Urothelium cell line (cell line): ENCODE measurements around the gene FUT2.
"Not testable (repeated sequence)": the region's sequence is repeated elsewhere in the genome, so short reads cannot be mapped to it uniquely, and the experiment has no call there.

Source experiments
- DNase-seq: peaks from one replicate; pipeline ENCODE4 v3.0.0; 2011; ENCODE audit warnings: low spot score, mixed read lengths
- FAIRE-seq: peaks from 2 replicates; lab custom pipeline; 2011; peaks lifted over from hg19 to GRCh38; lab: Jason Lieb, UNC

FUT2 gene

DNA sequence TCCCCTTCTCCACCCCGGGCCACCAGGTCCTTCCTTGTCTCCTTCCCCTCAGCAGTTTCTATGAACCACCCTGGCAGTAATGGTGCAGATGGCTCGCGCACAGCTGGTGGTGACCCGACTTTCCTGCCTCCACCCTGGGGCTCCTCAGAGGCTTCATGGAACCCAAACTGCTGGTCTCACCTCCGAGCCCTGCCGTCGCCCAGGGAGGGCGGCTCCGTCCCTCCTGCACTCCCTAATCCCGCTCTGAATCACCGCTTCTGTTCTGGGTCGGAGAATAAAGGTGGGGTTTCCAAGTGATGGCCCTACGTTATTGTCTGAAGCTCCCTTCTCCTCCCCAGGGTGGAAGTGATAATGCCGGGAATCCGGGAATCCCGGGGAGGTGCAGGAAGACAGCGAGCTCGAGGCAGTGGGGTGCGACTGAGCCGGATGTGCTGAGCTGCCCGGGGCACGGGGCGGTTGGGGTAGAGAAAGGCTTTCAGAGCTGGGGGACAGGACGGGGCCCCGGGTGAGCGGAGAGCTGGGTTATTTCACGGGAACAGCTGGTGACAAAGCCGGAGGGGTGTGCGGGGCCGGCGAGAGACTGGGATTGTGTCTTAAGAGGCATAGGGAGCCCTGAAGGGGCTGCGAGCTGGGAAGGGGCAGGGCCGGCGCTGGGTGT lies 711 bp downstream of the FUT2 start:
- DNase-seq (no peak), FAIRE-seq (no peak)

DNA sequence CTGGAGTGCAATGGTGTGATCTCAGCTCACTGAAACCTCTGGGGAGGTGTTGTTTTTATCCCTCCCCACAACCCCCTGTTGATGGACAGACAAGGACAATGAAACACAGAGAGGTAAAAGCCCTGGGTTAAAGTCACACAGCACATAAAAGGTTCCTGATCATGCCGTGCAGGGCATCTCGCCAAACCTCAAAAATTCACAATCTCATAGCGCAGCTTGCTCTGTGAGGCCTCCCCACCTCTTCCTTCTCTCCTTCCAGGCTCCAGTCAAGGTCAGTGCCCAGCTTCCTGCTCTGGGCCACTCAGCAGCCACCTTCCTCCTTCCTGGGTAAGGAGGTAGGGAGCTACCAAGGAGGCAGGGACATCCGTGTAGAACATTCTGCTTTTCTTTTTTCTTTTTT lies 2.3 kb downstream of the FUT2 start:
- FAIRE-seq (no peak), DNase-seq (peak; percentile 79)

DNA sequence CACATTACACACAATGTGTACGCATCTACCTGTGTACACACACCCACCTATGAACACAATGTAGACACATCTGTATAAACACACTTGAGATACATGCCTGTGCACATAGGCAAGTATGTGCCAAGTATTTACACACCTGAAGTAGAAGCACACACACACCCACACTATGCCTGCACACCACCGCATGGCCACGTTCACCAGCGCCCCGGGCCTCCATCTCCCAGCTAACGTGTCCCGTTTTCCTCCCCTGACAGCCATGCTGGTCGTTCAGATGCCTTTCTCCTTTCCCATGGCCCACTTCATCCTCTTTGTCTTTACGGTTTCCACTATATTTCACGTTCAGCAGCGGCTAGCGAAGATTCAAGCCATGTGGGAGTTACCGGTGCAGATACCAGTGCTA lies 6.9 kb downstream of the FUT2 start:
- DNase-seq (no peak), FAIRE-seq (no peak)

DNA sequence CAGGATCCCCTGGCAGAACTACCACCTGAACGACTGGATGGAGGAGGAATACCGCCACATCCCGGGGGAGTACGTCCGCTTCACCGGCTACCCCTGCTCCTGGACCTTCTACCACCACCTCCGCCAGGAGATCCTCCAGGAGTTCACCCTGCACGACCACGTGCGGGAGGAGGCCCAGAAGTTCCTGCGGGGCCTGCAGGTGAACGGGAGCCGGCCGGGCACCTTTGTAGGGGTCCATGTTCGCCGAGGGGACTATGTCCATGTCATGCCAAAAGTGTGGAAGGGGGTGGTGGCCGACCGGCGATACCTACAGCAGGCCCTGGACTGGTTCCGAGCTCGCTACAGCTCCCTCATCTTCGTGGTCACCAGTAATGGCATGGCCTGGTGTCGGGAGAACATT lies 7.5 kb downstream of the FUT2 start:
- peak; percentile 59 for FAIRE-seq
- no peak for DNase-seq

DNA sequence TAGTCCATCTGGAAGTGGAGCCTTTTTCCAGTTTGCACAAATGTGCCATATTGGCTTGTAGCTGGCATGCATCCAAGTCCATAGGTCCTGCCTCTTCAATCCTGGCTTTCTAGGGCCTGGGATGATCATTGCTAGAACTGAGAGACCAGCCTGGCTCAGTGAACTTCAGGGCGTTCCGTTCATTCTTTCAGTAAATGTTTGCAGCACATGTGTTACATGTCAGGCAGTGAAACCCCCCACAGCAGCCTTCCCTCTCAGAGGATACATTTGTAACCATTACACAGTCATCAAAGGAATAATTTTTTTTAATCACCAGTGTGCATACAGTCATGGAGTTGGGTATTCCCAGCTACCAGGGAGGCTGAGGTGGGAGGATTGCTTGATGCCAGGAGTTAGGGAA lies 9.7 kb downstream of the FUT2 start:
- FAIRE-seq (no peak), DNase-seq (no peak)

DNA sequence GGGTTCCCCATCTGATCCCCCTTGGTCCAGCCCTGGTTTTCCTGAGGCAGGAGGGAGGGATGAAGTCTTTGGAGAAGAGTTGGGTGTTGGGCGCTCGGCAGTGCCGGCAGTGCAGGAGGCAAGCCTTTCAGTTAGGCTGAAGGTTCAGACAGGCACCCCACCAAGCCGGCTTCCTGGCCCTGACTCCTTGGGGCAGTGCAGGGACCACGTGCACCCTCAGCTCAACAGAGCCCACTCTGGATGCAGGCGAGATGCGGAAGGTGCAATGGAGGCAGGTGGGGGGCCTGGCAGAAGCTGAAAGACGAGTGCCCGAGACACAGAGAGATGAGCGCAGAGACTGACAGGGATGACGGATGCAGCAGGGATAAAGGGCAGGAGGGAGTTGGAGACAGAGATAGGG lies 12.7 kb downstream of the FUT2 start:
- no peak for FAIRE-seq

DNA sequence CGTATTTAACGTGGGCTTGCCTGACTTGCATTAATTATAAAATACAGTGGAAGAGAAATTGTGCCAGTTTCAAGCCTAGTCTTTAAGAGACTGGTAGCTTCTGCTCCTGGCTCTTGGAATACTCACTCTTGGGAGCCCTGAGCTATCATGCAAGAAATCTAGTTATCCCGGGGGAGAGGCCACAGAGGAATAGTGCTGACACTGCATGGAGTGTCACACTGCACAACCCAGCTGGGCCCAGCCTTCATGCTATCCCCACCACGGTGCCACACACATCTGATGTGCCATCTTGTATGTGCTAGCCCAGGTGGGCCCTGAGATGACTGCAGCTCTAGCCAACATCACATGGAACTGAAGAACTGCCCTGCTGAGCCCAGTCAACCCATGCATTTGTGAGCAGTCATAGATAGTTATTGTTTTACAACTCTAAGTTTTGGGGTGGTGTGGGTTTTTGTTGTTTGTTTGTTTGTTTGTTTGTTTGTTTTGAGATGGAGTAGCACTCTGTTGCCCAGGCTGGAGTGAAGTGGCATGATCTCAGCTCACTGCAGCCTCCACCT lies 15.4 kb downstream of the FUT2 start:
- no peak for FAIRE-seq
- DNase-seq: no peak

More for the DNA sequence above, 12.7 kb downstream of the FUT2 start:
- no peak for DNase-seq

DNA sequence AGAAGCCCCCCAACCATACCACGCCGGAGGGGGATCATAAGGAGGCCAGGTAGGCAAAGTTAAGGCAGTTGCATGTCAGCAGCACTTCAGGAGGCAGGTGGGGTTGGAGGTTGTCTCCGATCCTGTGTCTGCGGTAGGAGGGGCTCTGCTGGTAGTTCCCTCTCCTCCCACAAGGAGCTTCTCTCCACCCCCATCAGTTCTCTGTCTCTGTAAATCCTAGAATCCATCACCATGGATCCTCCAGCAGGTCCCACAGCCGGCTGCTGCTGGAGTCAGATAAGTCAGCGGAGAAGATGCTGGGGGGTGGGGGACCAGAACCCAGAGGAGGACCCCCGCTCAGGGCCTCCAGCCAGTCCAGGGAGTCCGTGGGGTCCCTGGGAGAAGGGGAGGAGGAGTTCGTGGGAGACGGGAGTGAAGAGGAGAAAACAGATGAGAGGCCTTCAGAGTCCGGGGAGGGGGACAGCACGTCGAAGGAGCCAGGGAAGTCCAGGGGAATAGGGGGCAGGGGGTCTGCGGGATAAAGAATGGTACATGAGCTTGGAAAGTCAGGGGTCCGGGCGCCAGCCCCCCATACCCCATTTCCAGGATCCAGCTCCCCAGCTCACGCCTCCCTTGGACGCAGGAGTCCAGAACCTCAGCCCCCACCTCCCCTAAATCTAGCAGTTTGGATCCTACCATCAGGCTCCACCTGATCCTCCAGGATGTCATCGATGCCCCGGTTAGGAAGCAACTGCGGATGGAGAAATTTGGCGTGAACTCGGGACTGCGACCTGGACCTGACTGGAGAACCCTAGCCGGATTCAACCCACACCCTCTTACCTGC lies 17.5 kb downstream of the FUT2 start:
- FAIRE-seq: no peak
- peak; percentile 58 for DNase-seq

DNA sequence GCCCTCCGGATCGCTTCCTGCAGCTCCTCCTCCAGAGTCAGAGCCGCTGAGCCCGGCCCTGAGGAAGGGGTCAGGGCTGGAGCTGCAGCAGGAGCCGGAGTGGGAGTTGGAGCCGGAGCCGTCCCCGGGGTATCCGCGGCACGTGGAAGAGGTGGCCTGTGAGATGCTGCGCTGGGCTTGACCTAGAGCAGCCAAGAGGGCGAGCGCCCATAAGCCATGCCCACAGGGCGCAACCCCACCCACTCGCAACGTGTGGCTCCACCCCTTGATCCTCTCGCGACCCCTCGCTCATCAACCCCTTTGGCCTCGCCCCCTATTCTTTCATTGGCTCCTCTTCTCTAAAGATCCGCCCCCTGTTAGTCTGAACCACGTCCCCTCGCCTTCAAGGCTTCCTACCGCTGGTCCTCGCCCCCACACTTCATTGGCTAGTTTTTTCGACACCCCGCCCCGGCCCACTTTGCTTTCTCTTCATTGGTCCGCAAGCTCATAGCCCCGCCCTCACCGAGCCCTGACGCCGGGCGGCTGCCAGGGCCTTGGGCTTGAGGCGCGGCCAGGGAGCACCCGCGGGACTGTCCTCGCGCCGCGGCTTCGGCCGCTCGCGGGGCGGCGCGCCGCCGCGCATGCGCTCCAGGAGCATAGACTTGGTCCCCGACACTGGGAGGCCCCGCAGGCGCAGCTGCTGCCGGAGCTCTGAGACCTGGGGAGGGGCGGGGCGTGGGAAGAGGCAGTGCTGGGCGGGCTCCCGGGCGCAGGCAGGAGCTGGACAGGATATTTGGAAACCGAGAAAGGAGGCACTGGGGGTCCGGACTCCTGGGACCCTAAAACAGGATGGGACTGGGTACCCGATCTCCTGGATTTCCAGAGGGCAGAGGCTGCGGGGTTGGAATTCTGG lies 18.3 kb downstream of the FUT2 start:
- FAIRE-seq: peak; percentile 77
- DNase-seq: peak; percentile 99

DNA sequence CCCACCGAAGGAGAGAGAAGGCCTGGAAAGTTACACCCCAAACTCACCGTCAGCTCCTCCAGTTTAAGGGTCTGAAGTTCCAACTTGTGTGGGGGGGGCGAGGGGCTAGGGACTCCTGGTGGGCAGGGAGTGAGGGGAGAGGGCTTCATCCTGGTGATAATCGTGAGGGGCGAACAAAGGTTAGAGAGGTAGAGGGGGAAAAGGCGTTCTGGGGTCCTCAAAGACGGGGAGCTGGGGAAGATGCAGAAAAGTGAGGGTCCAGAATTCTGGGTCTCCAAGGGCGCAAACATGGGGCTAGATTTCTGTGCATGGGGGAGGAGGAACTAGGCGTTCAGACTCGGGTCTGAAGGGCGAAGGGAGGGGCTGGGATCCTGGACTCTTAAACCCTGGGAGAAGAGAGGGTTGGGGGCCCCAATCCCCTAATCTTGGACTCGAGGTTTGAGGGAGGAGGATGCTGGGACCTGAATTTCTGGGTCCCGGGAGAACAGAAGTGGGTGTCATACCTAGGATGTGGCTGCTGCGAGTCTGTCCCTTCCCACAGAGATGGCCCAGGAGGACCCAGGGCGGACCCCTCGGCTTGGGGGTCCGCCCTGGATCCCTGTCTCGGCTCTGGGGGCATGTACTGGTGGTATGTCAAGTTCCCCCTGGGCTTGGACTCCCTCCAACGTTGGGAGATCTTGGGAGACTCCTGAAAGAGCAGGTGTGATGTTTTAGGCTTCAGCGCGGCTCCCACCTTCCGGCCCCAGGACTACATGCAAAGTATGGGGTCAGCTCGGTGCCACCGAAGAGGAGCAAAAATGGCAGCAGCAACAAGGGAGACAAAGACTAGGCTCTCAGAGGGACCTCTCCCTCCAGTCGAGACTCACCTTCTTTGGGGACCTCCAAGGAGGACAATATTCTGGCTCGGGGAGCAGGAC lies 19.2 kb downstream of the FUT2 start:
- no peak for DNase-seq
- no peak for FAIRE-seq

DNA sequence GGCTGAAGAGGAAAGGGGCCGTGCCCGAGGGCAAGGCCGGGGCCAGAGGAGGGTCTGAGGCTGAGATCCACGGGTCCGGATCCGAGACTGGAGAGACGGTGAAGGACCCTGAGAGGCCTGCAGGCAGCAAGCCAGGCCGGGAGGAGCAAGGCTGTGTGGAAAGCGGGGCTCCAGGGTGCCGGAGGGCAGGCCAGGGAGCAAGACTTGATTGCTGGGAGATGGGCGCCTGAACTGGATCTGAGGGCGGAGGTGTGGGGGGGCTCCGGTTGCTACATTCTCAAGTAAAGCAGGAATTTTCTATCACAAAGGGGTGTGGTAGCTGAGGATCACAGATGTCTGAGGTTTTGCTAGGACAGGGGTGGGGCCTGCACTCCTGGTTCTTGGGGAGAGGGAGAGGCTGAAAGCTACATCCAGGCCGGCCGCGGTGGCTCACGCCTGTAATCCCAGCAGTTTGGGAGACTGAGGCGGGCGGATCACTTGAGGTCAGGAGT lies 20.0 kb downstream of the FUT2 start:
- no peak for DNase-seq
- no peak for FAIRE-seq

DNA sequence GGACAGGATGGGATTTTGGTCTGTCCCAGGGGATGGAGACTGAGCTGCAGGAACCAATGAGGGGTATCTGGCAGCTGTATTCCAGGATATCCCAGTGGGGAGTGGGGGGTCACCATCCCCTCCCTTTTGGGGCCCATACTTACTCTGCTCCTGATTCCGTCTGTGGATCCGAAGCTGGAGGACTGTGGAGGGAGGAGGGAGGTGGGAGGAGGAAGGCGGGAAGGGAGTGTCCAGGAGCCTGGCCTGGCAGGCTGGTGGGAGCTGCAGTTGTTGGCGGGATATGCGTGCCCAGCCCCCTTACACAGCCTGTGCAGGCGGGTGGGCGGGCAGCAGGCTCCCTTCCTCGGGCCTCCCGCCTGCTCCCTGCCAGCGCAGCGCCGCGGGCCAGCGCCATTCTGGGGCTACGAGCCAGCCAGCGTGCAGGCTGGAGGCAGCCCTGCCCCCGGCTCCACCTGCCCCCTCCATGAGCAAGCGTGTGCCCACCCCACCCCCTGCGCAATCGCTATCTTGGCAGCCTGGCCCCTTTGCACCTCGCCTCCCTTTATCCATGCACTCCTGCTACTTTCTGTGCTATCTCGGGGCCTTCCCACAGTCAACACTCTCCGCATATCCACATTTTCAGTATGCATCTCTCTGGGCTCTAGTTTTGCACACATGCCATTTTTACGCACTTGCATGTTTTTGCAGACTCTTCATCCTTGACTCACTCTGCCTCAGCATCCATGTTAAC lies 21.0 kb downstream of the FUT2 start:
- no peak for DNase-seq

DNA sequence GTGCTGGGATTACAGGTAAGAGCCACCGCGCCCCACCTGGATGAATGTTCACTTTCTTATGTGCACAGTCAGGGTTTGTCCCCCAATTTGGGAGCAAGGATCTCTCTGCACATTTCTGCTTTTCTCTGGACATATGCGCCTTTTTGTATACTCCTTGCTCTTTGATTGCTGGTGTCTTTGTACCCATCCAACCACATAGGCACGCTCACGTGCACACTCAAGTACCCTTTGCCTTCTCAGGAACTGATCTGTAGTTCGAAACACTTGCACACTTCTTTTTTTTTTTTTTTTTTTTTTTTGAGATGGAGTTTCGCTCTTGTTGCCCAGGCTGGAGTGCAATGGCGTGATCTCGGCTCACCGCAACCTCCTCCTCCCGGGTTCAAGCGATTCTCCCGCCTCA lies 22.3 kb downstream of the FUT2 start:
- FAIRE-seq, DNase-seq: not testable (repeated sequence)

More for the DNA sequence above, 21.0 kb downstream of the FUT2 start:
- no peak for FAIRE-seq

DNA sequence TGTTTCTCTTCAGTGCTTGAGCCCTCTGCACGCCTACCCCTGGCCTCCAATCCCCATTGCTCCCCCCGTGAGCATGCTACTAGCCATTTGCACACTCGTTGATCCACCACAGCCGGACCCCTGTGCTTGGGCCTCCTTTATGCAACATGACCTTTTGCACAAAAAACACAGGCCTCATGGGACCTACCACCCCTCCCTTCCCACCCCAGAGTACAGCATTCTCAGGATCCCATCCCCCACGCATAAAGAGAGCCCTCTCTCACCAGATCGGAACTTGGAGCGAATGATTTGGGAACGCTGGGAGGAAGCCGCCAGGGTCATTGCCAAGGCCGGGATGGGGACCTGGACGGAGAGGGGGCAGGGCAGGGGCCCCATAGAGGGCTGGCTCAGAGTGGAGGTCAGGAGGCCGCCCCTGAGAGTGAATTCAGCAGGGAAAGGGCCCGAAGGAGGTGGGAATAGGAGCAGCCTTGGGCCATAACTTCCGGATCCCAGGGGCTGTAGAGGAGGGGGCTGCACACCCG lies 23.0 kb downstream of the FUT2 start:
- DNase-seq (no peak), FAIRE-seq (no peak)

DNA sequence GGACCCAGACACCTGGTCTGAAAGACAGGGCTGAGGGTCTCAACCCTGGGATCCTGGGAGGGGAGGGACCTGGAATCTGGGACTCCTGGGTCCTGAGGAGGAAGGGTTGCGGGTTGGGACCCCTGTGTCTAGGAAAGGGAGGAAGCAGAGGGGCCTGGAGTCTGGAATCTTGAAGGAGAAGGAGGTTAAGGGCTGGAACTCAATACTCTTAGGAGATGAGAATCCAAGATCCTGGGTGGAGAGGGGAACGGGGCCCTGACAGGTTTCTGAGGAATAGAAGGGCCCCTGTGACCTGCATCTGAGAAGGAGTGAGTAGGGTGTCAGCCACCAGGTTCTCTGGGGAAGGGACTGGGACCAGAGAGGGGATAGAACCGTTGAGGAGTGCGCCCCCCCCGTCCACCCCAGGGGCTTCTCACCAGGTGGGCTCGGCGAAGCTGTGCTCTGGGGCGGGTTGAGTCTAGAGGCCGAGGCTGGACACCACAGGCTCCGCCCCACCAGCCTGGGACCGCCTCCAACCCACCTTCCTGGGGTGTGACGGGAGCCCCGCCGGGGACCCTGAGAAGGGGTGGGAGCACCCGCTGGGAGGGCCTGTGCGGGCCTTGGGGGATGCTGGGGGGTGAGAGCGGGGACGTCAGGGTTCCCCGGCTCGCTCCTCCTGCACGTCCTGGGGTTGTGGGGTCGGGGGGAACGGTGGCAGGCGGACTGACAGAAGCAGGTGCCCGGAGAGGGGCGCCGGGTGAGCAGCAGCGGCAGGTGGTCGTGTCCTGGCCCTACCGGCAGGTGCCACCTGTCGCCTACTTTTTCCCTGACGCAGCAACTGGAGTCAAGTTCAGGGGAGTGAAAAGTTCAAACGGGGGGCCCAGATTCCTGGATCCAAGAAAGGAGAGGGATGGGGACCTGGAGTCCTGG lies 23.7 kb downstream of the FUT2 start, which contains the start of gene MAMSTR:
TSS of gene MAMSTR (minus strand) at position 463 of the 909 bp plus-strand sequence. CDS start 694 bp downstream, outside the sequence.
- FAIRE-seq: no peak
- no peak for DNase-seq

DNA sequence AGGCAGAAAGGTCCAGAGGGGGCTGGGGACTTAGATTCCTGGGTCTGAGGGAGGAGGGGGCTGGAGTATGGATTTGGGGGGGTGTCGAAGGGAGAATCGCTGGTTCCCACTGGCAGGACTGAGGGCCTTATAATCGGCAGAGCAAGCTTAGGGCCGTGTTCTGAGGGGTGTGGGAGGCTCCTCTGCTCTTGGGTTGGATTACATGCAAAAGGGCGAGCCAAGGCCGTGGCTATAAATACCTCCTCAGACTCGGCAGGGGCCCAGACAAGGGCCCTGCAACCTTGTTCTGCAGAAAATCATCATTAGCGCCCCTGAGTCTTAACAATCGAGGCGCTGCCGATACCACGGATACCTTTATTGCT lies 24.5 kb downstream of the FUT2 start:
- FAIRE-seq: no peak
- no peak for DNase-seq

DNA sequence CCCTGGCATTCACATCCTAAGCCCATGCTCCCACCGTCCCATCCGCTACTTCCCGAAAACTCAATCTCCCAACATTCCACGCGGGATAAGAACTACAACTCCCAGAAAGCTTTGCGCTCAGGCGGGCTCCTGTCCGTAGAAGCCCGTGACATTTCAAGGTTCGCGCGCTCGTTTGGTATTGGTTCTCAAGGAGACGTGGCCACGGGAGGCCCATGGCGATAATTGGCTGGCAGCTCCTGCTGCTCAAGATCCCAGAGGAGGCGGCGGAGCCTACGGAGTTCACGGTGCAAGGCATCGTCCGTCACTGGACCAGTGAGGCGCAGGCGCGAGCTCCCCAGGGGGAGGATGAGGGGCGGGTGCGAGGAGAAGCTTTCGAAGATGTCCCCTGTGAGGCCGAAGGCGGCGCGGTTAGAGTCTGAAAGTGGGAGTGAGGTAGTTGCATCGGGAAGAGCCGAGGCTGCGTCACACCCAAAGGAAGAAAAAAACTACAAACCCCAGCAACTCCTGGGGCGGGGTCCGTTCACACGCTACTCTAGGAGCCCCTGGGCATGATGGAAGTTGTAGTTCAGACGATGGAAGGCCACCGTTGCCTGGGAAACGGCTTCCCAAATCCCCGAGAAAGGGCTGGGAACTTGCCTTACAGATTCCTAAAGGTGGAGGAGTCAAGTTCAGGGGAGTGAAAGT lies 25.0 kb downstream of the FUT2 start:
- FAIRE-seq (peak; percentile 55), DNase-seq (peak; percentile 96)
